ENCODE results near the gene CHI3L1.

CHI3L1 gene

DNA sequence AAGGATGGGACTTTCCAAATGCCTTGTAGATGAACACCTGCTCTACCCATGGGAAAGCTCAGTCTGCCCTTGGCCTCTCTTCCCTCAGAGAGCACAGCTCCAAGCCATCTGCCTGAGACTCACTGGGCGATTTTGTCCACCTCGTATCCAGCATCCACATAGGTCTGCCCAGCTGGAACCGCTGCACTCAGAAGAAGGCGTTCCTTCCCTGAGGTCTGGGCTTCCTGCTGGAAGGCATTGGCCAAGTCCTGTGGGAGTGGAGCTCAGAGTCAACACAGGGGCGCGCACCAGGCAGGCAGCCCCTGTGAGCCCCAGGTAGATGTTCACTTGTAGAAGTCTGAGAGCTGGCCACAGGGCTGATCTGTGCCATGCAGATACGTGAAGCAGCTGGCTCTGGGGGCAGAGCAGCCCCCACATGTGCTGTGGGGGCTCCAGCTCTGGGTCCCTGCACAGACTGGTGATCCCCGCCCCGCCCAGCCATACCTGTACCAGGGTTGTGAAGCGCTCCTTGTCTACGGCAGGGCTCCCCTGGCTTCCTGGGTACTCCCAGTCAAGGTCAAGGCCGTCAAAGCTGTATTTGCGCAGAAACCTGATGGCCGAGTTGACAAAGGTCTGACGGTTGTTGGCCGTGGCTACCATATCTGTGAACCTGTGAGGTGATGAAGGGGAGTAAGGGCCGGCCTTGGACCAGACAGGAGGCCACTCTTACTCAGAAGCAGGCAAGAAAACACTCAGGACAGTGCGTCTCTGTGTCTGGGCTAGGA is 36.7 kb upstream of the CHI3L1 start:
- TF ChIP-seq SUZ12 (IDR thresholded peaks at IDR 0.05; ENCODE audit: extremely low read depth, insufficient read depth, insufficient read length) (no peak), YY1 (IDR thresholded peaks at IDR 0.05; ENCODE audit: insufficient read depth, insufficient read length) (no peak), ZNF274 (IDR thresholded peaks at IDR 0.05; ENCODE audit: low read depth, low read length) (no peak)
- H3K36me3 ChIP-seq (ENCODE audit: insufficient read depth, insufficient read length, low read length), result no peaks in the 10 kb centered on the region
- peaks cover 5% of the 10 kb centered on the region for H3K27me3 ChIP-seq (ENCODE audit: insufficient read depth, insufficient read length)
- no peak overlapping the region for H3K4me3 ChIP-seq (ENCODE audit: insufficient read length, low read depth)
- no peak overlapping the region for H3K9ac ChIP-seq (ENCODE audit: insufficient read length, low read depth)
- H3K4me1 ChIP-seq (ENCODE audit: insufficient read depth, insufficient read length), result no peaks in the 10 kb centered on the region
- H3K9me3 ChIP-seq (ENCODE audit: insufficient read depth, low read length), result no peaks in the 10 kb centered on the region
- no peak for DNase-seq (ENCODE audit: low read depth, low spot score)

DNA sequence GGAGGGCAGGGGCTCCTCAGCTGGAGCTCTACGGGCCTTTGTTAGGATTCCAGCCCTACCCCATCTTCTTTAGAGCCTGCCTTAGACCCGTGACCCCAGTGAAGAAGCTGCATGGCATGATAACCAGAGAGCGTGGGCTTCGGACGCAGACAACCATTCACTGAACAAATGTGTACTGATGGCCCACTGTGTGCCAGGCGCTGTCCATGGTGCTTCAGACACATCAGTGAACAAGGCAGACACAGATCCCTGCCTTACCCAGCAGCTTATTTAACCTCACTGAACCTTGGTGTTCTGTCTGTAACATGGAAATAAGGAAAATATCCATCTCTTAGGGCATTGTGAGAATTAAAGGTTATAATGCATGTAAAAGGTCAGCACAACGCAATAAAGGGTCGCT is 33.4 kb upstream of the CHI3L1 start:
- Histone ChIP-seq H3K27me3 (ENCODE audit: insufficient read depth, insufficient read length) (no peaks in the 10 kb centered on the region), H3K9me3 (ENCODE audit: insufficient read depth, low read length) (no peaks in the 10 kb centered on the region), H3K9ac (ENCODE audit: insufficient read length, low read depth) (no peak overlapping the region), H3K4me3 (ENCODE audit: insufficient read length, low read depth) (no peak overlapping the region), H3K4me1 (ENCODE audit: insufficient read depth, insufficient read length) (peaks cover 17% of the 10 kb centered on the region), H3K36me3 (ENCODE audit: insufficient read depth, insufficient read length, low read length) (no peaks in the 10 kb centered on the region)
- no peak for TF ChIP-seq ZNF274 (IDR thresholded peaks at IDR 0.05; ENCODE audit: low read depth, low read length)
- TF ChIP-seq SUZ12 (IDR thresholded peaks at IDR 0.05; ENCODE audit: extremely low read depth, insufficient read depth, insufficient read length), result no peak
- TF ChIP-seq YY1 (IDR thresholded peaks at IDR 0.05; ENCODE audit: insufficient read depth, insufficient read length), result no peak
- no peak for DNase-seq (ENCODE audit: low read depth, low spot score)

DNA sequence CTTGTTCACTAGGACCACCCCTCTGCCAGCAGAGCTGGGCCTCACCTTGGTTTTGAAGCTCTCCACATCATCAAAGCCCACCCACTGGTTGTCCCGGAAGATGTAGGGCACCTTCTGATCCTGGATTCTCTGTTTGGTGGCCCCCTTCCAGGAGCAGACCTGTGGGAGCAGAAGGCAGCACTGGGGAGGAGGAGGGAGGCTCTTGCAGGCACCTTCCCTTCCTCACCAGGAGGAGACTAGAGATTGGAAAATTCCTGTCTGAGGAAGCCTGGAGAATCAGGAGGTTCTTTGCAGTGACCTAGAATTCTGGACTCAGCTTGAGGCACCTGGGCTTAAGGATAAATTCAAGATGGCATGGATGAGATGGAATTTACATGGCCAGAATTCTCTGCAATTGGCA is 32.7 kb upstream of the CHI3L1 start:
- no peak overlapping the region for H3K4me3 ChIP-seq (ENCODE audit: insufficient read length, low read depth)
- H3K9me3 ChIP-seq (ENCODE audit: insufficient read depth, low read length), result no peaks in the 10 kb centered on the region
- H3K9ac ChIP-seq (ENCODE audit: insufficient read length, low read depth), result no peak overlapping the region
- no peak for DNase-seq (ENCODE audit: low read depth, low spot score)
- peaks cover 17% of the 10 kb centered on the region for H3K4me1 ChIP-seq (ENCODE audit: insufficient read depth, insufficient read length)
- H3K27me3 ChIP-seq (ENCODE audit: insufficient read depth, insufficient read length), result no peaks in the 10 kb centered on the region
- TF ChIP-seq YY1 (IDR thresholded peaks at IDR 0.05; ENCODE audit: insufficient read depth, insufficient read length) (no peak), ZNF274 (IDR thresholded peaks at IDR 0.05; ENCODE audit: low read depth, low read length) (no peak), SUZ12 (IDR thresholded peaks at IDR 0.05; ENCODE audit: extremely low read depth, insufficient read depth, insufficient read length) (no peak)
- no peaks in the 10 kb centered on the region for H3K36me3 ChIP-seq (ENCODE audit: insufficient read depth, insufficient read length, low read length)

DNA sequence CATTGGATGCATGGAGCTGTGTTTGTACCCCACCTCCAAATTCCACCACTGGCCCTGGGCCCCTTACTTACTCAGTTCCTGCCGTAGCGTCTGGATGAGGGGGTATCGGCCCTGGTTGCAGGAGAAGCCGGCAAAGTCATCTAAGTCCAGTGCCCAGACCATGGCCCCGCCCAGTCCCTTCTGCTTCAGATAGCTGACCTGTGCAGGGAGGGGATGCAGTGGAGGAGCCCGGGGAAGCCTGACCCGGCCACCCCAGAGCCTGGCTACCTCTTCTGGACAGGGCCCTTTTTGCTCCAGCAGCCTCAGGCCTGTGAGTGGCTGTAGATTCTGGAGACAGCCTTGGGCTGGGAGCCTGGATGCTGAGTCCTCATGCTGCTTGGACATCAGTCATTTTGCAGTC is 31.2 kb upstream of the CHI3L1 start:
- H3K36me3 ChIP-seq (ENCODE audit: insufficient read depth, insufficient read length, low read length), result no peaks in the 10 kb centered on the region
- no peak for TF ChIP-seq SUZ12 (IDR thresholded peaks at IDR 0.05; ENCODE audit: extremely low read depth, insufficient read depth, insufficient read length)
- TF ChIP-seq ZNF274 (IDR thresholded peaks at IDR 0.05; ENCODE audit: low read depth, low read length), result no peak
- TF ChIP-seq YY1 (IDR thresholded peaks at IDR 0.05; ENCODE audit: insufficient read depth, insufficient read length), result no peak
- H3K9me3 ChIP-seq (ENCODE audit: insufficient read depth, low read length), result no peaks in the 10 kb centered on the region

DNA sequence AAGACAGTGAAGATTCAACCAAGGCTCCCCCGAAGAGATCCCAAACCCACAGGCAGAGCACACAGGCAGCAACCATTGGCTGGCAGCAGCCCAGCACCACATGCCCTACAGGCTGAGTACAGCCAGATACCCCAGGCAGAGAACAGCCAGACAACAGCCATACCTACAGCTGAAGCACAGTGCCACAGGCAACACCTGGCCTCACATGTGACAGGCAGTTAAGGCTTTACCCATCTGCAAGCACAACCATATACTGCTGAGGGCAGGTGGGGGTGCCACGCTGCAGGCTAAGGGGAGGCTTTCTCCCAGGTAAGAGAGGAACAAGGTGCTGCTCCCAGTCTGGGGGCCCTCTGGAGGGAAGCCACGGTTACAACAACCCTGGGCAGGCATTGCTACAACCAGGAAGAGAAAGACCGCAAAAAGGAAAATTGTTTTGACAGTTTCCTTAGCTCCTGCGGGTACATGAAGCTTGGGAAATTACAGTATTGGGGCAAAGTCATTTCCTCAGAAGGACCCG is 30.7 kb upstream of the CHI3L1 start:
- DNase-seq (ENCODE audit: low read depth, low spot score), result no peak
- Histone ChIP-seq H3K9ac (ENCODE audit: insufficient read length, low read depth) (peak overlapping the region; percentile 12), H3K27me3 (ENCODE audit: insufficient read depth, insufficient read length) (no peaks in the 10 kb centered on the region), H3K36me3 (ENCODE audit: insufficient read depth, insufficient read length, low read length) (no peaks in the 10 kb centered on the region), H3K4me3 (ENCODE audit: insufficient read length, low read depth) (no peak overlapping the region), H3K4me1 (ENCODE audit: insufficient read depth, insufficient read length) (peaks cover 17% of the 10 kb centered on the region), H3K9me3 (ENCODE audit: insufficient read depth, low read length) (no peaks in the 10 kb centered on the region)
- TF ChIP-seq ZNF274 (IDR thresholded peaks at IDR 0.05; ENCODE audit: low read depth, low read length) (no peak), YY1 (IDR thresholded peaks at IDR 0.05; ENCODE audit: insufficient read depth, insufficient read length) (no peak), SUZ12 (IDR thresholded peaks at IDR 0.05; ENCODE audit: extremely low read depth, insufficient read depth, insufficient read length) (no peak)

More for the DNA sequence above, 31.2 kb upstream of the CHI3L1 start:
- no peak overlapping the region for H3K9ac ChIP-seq (ENCODE audit: insufficient read length, low read depth)
- no peaks in the 10 kb centered on the region for H3K27me3 ChIP-seq (ENCODE audit: insufficient read depth, insufficient read length)
- DNase-seq (ENCODE audit: low read depth, low spot score), result no peak
- peaks cover 17% of the 10 kb centered on the region for H3K4me1 ChIP-seq (ENCODE audit: insufficient read depth, insufficient read length)
- H3K4me3 ChIP-seq (ENCODE audit: insufficient read length, low read depth), result no peak overlapping the region

DNA sequence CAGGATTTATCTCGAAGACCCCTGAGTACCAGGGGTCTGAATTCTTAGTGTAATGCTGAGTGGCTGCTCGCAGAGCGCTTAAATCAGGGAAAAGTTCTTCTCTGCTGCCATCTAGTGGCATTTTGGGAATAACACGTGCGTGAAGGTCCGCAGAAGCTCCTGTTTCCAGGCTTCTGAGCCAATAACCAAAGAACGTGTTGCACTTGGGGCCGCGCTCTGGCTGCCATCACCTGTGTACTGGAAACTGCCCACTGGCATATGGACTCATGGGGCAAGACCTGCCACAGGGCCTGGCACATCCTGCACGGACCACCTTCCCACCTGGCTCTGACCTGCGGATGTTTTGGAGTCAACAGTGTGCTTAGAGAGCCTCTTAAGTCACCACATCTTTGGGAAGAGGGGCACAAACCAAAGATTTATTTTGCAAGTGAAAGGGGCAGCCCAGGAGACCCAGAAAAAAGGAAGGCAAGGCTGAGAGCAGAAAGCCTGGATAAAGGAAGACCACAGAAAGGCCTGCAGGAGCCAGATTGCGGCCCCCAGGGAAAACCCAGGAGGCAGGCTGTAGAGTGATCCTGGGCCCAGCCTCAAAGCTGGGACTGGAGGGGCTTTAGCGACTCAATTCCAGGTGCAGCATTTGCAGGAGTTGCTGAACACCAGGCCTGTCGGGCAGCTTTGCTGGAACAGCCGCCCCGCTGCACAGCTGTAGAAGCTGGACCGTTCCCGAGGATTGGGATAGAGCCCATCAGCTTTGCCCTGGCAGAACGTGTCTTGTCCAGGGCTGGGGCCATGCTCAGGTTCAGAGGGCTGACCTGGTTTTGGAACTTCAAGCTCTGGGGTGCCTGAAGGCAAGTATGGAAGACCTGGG is 30.0 kb upstream of the CHI3L1 start:
- Histone ChIP-seq H3K4me1 (ENCODE audit: insufficient read depth, insufficient read length) (peaks cover 17% of the 10 kb centered on the region), H3K4me3 (ENCODE audit: insufficient read length, low read depth) (no peak overlapping the region), H3K9ac (ENCODE audit: insufficient read length, low read depth) (peak overlapping the region; percentile 12), H3K9me3 (ENCODE audit: insufficient read depth, low read length) (no peaks in the 10 kb centered on the region), H3K27me3 (ENCODE audit: insufficient read depth, insufficient read length) (no peaks in the 10 kb centered on the region), H3K36me3 (ENCODE audit: insufficient read depth, insufficient read length, low read length) (no peaks in the 10 kb centered on the region)
- peak; percentile 94 for DNase-seq (ENCODE audit: low read depth, low spot score)
- TF ChIP-seq YY1 (IDR thresholded peaks at IDR 0.05; ENCODE audit: insufficient read depth, insufficient read length) (no peak), ZNF274 (IDR thresholded peaks at IDR 0.05; ENCODE audit: low read depth, low read length) (no peak), SUZ12 (IDR thresholded peaks at IDR 0.05; ENCODE audit: extremely low read depth, insufficient read depth, insufficient read length) (no peak)

DNA sequence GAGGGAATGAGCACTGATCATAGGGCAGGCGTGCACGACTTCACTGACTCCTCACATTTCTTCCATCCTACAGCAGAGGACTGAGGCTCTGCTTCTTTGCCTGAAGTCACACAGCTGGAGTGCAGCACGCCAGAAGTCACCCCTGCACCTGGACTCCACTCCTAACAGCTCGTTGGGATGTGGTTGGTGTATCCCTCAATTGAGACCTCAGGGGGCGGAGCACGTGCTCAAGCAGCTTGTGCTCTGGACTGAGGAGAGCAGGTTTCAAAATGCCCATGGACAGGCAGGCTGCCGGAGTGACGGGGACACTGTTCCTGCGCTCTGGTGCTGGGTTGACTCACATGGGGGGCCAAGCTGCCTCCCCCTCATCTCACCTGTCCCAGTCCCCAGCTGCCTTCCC is 29.1 kb upstream of the CHI3L1 start:
- Histone ChIP-seq H3K9me3 (ENCODE audit: insufficient read depth, low read length) (no peaks in the 10 kb centered on the region), H3K9ac (ENCODE audit: insufficient read length, low read depth) (no peak overlapping the region), H3K27me3 (ENCODE audit: insufficient read depth, insufficient read length) (no peaks in the 10 kb centered on the region), H3K4me3 (ENCODE audit: insufficient read length, low read depth) (no peak overlapping the region), H3K36me3 (ENCODE audit: insufficient read depth, insufficient read length, low read length) (no peaks in the 10 kb centered on the region), H3K4me1 (ENCODE audit: insufficient read depth, insufficient read length) (peaks cover 17% of the 10 kb centered on the region)
- DNase-seq (ENCODE audit: low read depth, low spot score), result no peak
- TF ChIP-seq SUZ12 (IDR thresholded peaks at IDR 0.05; ENCODE audit: extremely low read depth, insufficient read depth, insufficient read length), result no peak
- no peak for TF ChIP-seq YY1 (IDR thresholded peaks at IDR 0.05; ENCODE audit: insufficient read depth, insufficient read length)
- TF ChIP-seq ZNF274 (IDR thresholded peaks at IDR 0.05; ENCODE audit: low read depth, low read length), result no peak
